ENCODE results near the gene HIPK3.

- no peak for TF ChIP-seq REST (IDR thresholded peaks at IDR 0.05; ENCODE audit: unreplicated experiment)
- no peak for TF ChIP-seq POLR2AphosphoS5 (IDR thresholded peaks at IDR 0.05; ENCODE audit: low read depth)
- no peak for TF ChIP-seq EZH2 (IDR thresholded peaks at IDR 0.05; ENCODE audit: low read depth, unreplicated experiment)
- TF ChIP-seq EZH2phosphoT487 (IDR thresholded peaks at IDR 0.05; ENCODE audit: unreplicated experiment), result no peak
- TF ChIP-seq CTCF (conservative IDR thresholded peaks at IDR 0.05; ENCODE audit: low read depth in 2 of 2), result no peak
- no peak for TF ChIP-seq STAT1 (IDR thresholded peaks at IDR 0.05; ENCODE audit: unreplicated experiment)
- TF ChIP-seq JUNB (IDR thresholded peaks at IDR 0.05; ENCODE audit: unreplicated experiment), result no peak
Observed at GRCh38 chr11:33323421-33323820, 66.2 kb downstream of the HIPK3 start.
